HG03571 (cell line): ENCODE data around the gene STX8.
"Not testable (repeated sequence)": the region's sequence is repeated elsewhere in the genome, so short reads cannot be mapped to it uniquely, and the experiment has no call there.

Experiments used
- ATAC-seq: cut with Tn5 transposase; IDR thresholded peaks from one replicate; pipeline ENCODE4 v1.9.1; 2021; ENCODE audit not compliant: unreplicated experiment

Gene STX8

DNA sequence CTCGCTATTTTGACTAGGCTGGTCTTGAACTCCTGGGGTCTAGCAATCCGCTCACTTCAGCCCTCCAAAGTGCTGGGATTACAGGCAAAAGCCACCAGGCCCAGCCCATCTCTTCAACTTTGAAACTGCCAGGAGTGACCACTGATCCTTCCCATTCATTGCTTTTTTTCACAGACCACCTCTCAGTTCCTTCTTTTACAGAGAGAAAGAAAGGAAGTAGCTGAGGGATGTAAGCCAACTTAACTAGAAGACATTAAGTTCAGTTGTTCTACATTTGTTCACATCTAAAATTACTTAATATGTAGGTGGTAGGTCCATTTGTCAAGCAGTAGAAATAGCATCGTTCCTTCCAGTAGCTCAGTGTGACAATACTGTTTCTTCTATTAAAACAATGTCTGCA, 219.8 kb downstream of the STX8 start:
- no peak for ATAC-seq

GRCh38 chr17:9355231-9355630, 220.4 kb downstream of the STX8 start:
- ATAC-seq, result not testable (repeated sequence)

DNA sequence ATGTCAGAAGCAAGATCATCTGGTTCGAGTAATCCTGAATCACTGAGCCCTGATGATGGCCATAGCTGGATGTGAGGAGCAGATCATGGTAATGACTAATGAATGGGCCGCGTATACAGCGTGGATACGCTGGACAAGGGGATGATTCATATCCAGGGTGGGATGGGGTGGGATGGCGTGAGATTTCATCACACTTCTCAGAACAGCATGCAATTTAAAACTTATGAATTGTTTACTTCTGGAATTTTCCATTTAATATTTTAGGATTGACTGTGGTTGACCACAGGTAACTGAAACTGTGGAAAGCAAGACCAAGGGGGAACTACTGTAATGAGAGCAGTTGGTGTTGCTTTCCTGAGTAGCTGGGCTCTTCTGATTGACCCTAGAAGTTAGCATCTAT, 225.5 kb downstream of the STX8 start:
- no peak for ATAC-seq

GRCh38 chr17:9346296-9346926, 229.2 kb downstream of the STX8 start:
- no peak for ATAC-seq

DNA sequence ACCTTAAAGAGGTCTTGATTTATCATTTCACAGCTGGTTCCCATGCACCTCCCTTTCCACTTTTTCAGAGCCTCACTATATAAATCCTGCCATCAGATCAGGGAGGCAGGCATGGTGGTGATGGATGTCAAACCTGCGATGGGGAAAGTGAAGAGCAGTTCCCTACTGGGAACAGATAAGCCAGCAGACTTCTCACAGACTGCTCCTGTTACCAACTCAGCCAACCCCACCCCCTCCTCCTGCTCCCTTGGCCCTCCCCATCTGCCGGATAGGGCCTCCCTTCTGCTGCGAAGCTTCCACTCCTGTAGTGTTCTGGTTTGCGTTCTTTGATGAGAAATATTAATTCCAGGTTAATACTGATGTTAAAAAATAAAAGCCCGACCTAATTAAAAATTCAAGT, 232.1 kb downstream of the STX8 start:
- ATAC-seq, result no peak

GRCh38 chr17:9342225-9342624, 233.4 kb downstream of the STX8 start:
- ATAC-seq, result no peak

- no peak for ATAC-seq
These were observed 235.7 kb downstream of the STX8 start for GRCh38 chr17:9339958-9340357.

GRCh38 chr17:9339482-9339881, 236.1 kb downstream of the STX8 start:
- ATAC-seq, result not testable (repeated sequence)

- no peak for ATAC-seq
These were observed 238.8 kb downstream of the STX8 start for GRCh38 chr17:9336817-9337216.

- no peak for ATAC-seq
These were observed 240.8 kb downstream of the STX8 start for GRCh38 chr17:9334536-9335446.

GRCh38 chr17:9332132-9332494, 243.5 kb downstream of the STX8 start:
- no peak for ATAC-seq

- no peak for ATAC-seq
These were observed 244.1 kb downstream of the STX8 start for GRCh38 chr17:9331279-9332131.

DNA sequence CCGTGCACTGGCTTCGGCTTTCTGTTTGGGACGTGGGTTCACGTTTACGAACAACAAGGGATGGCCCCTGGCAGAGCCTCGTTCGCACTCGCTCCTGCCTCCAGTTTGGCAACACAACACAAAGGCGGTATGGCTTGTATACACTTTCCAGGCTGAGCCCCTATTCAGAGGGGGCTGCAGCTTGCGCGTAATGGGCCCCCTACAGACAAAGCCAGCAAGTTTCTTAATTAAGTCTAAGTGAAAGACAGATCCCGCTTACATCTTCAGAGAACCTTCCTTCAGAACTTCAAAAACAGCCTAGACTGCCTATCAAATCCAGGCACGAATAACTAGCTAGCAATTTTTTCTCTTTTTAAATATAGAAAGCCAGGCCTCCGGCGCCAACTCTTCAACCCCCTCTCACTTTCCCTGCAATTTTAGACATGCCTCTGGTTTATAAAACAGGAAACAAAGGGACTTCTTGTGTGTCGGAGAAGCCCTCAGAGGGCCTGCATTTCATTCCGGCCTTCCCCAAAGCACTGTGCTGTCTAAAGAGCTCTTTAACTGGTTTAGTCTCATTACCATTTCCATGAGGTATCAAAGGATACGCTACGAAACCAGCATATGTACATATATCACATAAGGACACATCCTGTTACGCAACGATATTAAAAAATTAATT, 244.9 kb downstream of the STX8 start:
- ATAC-seq, result no peak

DNA sequence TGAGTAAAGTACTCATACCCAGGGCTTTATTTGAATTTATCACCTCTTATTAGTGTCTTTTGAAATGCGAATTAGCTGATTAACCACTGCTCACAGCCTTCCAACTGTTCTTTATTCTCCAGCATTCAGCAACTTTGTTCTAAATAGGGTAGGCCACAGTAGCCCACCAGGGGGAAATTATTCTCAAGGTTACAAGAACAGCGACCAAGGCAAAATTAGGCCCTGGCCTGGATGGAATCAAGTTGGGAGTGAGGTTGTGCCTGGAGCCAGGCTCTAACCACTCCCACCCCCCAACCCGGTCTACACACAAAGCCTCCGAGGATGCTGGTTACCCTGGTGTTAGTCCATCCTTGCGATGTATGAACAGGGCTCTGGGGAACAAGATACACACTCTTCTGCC, 245.5 kb downstream of the STX8 start:
- no peak for ATAC-seq

GRCh38 chr17:9329251-9329921, 246.2 kb downstream of the STX8 start:
- ATAC-seq, result no peak

- no peak for ATAC-seq
These were observed 250.8 kb downstream of the STX8 start for GRCh38 chr17:9324864-9325263.

DNA sequence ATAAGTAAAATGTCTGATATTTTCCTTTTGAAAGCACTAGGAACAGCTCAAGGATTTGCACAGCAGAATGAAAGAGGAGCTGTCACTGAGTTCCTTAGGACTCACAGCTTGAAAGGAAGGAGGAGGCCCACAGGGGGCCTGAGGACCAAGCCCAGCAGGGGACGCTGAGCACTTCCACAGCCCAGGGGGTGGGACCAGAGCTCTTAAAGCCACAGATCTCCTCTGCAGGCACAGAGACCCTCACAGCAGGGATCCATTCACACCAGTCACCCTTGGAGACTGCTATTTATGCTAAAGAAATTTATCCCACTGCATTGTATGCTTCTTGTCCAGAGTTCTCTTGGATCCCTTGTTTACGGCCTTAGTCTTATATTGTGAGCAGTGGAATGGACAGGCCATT, 253.3 kb downstream of the STX8 start:
- ATAC-seq, result no peak

DNA sequence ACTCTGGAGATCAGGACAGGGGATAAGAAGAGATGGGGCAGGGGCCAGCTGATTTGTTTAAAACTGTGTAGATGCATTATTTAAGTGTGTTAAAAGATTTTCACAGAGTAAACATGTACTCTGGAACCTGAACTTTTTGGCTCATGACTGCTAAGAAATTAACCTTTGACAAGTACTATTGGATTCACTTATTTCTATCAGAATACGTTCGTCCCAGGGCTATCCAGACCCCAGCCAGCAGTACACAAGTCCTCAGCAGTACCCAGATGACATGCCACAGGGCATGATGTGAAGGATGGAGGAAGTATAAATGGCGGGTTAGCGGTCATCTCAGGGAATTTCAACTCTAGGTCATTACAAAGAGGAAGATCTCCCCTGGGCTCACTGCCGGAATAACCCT, 253.7 kb downstream of the STX8 start:
- no peak for ATAC-seq

GRCh38 chr17:9315360-9315759, 260.3 kb downstream of the STX8 start:
- ATAC-seq, result no peak

GRCh38 chr17:9313346-9313745, 262.3 kb downstream of the STX8 start:
- ATAC-seq, result no peak

DNA sequence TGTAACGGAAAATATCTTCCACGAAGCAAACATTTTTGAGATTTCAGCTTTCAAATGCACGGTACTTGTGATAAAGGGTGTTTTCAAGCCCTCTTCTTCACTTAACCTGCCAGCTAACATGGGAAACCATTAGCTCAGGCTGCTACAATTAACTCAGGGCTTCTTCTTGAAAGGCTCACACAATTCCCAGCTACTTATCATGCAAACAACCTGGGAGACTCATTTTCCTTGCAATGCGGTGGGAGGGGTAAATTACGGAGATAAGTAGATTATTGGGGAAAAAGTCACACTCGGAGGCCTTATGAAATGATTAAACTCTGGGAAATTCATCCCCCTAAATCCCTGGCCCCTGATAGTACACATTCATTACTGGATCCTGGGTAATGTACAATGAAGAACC, 266.4 kb downstream of the STX8 start:
- ATAC-seq, result no peak
